ENCODE data around the gene NCOA3.
A peak's percentile ranks its signal among the peaks of the same experiment; 100 is the strongest.

NCOA3 gene

DNA sequence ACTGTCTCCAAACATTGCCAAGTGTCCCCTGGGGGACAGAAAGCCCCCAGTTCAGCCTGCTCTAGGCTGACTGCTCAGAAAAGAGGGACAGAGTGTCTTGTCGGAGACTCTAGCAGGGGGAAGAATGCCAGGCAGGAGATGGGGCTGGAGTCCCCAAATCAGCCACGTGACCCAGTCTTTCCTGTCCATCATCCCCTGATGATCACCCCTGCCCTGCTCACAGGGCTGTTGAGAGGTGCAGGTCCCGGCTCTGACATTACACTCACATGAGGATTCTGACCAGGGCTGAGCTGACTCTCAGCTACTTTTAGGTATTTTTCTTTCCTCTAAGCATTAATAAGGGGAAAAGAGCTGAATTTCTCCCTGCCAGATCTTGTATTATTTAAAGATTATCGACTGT, 167.8 kb downstream of the NCOA3 start:
- no peak for DNase-seq

DNA sequence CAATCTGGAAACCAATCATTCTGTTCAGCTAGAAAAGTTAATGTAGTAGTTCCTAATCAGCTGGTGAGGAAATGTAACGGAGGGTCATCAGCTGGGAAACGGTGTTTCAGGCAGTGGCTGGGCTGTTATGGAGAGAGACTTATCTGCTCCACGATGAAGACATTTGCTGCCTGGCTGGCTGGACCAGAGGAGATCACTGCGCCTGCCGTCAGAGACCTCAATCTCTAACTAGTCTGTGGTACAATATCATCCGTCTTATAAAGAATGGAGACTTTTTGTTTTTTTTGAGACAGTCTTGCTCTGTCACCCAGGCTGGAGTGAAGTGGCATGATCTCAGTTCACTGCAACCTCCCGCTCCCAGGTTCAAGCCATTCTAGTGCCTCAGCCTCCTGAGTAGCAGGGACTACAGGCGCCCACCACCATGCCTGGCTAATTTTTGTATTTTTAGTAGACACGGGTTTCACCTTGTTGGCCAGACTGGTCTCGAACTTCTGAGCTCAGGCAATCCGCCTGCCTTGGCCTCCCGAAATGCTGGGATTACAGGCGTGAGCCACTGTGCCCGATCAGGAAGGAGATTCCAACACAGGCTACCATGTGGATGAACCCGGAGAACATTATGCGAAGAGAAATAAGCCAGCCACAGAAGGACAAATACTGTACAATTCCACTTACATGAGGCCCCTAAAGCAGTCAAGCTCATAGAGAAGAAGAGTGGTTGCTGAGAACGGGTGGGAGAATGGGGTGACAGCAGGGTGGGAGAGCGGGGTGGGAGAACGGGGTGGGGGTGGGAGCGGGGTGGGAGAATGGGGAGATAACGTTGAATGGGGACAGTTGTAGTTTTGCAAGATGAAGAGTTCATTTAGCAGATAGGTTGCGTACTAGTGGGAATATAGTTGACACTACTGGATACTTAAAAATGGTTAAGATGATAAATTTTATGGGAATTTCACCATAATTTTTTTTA, 168.5 kb downstream of the NCOA3 start:
- no peak for DNase-seq

DNA sequence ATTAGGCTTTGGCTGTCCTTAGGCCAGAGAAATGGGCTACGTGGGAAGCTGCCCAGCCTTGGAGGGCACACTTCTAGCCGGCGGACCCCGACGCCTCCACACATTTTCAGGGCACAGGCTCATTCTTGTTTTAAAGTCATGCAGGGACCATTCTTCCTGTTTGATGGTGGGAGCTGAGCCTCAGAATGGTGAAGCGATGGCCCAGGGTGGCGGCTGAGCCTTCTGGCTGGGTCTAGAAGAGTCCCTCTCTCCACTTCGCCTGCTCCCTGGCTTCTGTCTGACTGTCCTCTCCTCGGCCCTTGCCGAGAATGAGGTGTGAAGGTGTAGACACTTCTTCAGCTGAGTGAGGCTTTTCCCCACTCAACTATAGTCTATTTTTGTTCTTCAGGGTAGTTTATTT, 169.2 kb downstream of the NCOA3 start:
- DNase-seq = no peak

DNA sequence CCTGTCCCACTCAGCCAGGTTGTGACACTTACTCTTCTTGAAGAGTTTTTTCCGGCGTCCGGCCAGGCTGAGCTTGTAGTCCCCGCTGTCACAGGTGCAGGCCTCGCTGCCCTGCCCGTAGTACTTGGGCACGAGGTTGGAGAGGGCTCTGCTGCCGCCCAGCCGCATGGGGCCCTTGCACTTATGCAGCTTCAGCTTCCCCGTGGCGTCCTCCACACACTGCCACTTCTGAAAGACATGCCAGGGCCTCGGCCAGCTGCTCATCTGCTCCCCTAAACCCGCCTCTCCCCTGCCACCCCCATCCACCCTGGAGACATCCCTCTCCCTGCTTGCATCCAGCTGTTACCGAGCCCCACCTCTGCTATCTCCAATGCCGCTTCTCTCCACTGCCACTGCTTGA, 170.5 kb downstream of the NCOA3 start:
- DNase-seq = no peak

DNA sequence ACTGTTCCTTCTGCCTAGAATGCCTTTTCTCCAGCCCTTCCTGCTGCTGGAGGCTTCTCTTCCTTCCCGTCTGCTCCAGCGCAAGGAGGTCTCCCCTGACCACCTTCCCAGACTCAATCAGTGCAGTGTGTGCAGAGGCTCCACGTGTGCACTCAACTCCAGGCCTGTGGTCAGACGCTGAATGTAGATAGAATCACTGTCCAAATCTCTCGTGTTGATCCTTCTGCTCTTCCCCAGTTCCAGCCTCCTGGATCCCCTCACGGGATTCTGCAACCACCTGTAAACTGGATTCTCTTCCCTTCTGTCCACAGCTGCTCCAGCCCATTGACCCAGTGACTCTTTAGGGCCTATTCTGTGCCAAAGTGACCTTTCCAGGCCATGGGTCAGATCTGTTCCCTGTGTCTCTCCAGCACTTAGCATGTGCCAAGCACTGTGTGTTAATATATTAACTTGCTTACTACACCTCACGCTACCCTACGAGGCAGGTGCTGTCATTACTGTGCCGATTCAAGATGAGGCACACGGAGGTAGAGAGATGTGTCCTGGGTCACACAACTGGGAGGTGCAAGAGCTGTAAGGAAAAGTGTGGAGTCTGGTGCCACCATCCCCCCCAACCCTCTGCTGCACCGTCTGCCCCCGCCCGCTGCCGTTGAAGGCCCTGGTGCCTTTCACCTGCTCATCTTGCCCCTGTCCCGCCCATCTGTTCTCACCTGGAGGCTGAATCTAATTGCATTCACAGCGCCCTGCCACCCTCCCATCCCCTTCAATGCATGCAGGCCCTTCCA, 171.4 kb downstream of the NCOA3 start:
- DNase-seq = no peak

DNA sequence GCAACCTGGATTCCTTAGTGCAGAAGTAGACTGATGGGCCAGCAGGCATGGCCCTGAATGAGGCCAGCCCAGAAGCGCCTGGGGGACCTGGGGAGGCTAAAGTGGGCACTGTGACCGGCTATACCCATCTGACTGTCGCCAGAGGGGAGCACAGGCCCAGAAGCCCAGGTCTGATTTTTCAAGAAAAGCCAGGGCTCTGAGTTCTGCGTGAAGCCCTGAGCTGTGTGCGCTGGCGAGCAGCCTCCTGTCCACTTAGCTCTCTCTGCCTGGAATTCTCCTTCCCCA, 171.9 kb downstream of the NCOA3 start:
- no peak for DNase-seq

DNA sequence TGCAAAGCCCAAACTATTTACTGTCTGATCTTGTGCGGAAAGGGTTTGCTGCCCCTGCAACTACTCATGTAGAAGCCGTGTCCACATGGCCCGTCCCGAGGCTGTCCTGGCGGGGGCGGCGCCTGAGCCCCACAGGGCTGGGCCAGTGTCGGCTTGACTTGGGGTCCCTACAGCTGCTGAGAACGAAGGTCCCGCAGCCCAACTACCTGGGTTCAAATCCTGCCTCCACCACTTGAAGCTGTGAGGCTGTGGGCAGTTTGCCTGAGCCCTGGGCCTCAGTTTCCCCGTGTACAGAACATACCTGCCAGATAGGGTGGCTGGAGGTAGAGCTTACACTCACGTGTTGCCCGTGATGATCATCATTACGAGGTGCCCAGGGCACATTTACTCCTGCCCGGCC, 172.5 kb downstream of the NCOA3 start:
- no peak for DNase-seq

DNA sequence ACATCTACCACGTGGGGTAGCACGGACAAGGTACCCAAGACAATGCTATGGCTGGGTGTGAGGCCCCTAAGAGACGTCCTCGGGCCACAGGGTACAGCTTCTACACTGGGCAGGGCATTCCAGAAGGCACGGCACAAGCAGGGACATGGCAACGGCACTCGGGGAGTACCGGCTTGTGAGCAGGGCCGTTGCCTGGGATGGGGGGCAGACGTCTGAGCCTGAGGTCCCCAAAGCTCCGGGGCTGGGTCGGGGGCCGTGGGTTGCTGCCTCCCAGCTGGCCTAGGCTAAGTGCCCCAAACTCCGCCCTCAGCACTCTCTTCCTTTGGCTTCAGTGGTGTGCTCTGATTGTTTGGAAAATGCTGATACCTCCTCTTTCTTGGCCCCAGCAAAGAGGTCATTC, 173.0 kb downstream of the NCOA3 start:
- no peak for DNase-seq

DNA sequence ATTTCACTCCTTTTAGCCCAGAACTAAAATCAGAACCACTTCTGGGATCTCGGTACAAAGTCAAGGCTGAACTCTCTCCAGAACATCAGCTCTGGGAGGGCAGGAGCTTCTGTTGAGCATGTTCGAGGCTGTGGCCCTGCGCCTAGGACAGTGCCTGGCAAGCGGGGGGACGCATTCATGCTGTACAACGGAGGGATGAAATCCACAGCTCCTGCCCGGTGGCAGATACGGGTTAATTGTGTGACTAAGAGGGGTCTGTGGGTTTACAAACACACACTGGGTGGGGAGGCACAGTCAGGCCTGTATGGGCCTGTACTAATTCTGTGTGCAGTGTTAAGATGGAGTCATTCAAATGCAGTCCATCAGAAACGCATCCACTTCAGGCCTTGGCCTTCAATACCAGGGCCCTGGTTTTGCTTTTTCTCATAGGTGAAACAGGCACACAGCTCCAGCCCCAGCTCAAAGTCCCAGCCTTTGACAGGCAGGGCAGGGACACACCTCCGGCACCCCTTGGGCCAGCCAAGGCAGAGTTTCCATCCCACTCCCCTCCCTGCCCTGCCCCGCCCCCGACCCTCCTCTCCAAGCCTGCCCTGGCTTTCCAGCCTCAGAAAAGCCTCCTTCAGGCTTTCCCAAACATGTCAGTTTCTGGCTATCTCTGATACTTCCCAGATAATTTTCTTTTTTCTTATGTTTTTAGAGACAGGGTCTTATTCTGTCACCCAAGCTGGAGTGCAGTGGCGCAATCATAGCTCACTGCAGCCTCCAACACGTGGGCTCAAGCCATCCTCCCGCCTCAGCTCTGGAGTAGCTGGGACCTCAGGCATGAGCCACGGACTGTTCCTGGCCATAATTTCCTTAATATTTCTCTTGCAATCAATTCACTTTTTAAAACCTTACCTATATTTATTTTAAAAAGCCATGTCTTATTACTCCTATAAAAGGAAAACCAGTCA, 173.8 kb downstream of the NCOA3 start:
- DNase-seq = no peak

DNA sequence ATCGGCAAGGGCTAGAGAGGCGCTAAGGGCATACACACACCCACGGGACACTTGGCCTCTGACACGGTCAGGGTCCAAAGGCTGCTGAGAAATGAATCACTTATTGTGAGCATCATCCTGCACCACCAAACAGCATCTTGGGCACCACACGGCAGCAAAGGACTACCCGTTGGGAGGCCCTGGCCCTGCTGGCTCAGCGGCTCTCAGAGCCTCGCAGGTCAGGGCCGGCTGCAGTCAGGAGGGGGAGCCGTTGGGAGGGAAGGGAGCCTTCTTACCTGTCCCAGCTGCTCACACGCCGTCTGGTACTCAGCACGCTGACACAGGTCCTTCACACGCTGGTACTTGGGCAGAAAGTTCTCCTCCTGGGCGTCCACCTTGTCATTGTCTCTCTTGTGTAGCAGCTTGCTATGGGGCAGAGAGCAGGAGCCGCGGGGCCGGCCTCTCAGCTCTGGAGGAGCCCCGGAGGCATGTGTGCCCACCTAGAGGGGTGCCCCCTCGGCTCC, 174.6 kb downstream of the NCOA3 start:
- peak; percentile 27 for DNase-seq

DNA sequence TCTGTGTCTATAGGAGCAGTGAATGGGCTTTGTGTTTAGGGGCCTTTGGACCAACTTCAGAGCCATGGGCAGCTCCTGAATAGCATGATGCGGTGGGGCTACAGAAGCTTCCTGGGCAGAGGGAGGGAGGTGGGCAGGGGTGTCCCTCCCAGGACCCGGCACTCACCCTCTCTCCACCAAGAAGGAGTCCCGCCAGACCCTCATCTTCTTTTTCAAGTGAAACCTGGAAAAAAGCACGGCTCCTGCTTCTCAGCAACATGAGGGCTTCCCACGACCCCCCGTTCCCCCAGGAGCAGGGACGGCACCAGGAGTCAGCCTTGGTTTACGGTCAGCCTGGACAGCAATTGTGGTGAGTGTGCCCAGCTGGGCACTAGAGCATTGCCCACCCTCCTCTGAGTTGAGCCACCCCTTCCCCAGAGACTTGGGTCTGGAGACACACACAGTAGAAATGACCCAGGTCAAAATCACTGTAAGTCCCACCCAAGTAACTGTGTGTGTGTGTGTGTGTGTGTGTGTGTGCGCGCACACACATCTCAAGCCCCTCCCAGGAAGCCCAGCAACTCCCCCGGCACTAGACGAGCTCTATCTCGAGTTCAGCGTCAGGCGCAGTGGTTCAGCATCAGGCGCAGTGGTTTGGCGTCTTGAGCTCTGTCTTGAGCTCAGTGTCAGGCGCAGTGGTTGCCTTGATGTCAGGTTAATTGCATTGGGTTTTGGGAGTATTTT, 175.4 kb downstream of the NCOA3 start:
- no peak for DNase-seq

DNA sequence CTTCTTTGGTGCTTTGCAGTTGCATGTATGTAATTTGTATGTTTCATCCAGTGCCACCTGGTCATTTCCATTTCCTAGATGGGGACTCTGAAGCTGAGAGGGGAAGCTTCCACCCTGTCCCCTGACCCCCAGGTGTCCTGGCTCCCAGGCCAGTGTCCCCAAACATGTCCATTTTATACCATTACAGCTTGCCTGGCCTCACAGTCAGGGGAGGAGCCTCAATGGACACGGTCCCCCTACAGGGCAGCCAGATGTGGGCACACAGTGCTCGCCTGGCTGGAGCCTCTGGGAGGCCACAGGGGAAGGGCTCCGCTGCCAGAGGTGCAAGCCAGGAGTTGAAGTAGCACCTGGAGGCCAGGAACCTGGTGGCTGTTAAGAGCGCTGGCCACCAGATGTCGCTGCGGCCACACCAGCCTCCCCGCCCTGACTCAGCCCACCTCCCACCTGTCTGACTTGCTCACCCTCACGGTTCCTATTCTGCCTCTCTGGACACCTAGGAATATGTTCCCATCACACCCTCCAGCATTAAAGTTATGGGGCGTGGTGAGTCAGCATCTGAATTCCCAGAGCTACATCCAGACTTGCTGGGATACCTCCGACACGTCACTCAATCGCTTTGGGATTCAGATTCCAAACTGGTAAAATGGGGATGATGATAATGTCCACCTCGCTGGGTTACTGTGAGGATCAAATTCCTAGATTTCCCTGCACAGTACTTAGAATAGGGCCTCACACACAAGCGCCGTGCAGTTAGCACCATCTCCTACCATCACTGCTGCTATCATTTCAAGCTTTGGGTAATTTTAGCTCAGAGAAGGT, 176.2 kb downstream of the NCOA3 start:
- DNase-seq = peak; percentile 83

DNA sequence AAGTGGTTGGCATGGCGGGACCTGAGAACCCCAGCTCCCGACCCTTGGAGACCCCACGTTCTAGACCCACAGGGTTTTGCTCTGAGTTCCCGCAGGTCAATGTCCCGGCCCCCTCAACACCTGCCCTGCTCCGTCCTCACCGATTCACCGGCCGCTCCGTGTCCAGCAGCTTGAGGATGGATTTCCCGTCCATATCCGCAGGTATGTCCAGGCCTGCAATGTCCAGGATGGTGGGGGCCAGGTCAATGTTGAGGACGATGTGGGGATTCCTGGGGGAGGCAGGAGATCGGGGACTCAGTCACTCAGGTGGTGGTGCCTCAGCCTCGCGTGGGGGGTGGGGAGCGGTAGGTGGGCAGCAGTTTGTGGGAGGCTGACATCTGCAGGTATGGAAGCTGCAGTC, 176.8 kb downstream of the NCOA3 start:
- no peak for DNase-seq

DNA sequence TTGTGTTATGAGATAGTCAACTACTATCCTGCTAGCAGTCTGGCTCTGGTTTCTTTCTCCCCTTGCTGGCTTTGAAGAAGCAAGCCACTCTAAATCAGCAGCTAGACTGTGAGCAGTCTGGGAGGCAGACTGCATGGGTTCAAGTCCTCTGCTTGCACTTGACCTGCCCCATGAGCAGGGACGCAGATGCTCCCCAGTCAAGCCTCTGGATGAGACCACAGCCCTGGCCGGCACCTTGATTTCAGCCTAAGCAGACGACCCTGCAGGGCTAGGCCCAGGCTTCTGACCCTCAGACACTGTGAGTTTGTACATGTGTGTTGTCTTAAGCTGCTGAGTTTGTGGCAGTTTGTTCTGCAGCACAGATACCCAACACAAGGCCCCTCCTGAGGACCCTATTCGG, 177.8 kb downstream of the NCOA3 start:
- DNase-seq = no peak

DNA sequence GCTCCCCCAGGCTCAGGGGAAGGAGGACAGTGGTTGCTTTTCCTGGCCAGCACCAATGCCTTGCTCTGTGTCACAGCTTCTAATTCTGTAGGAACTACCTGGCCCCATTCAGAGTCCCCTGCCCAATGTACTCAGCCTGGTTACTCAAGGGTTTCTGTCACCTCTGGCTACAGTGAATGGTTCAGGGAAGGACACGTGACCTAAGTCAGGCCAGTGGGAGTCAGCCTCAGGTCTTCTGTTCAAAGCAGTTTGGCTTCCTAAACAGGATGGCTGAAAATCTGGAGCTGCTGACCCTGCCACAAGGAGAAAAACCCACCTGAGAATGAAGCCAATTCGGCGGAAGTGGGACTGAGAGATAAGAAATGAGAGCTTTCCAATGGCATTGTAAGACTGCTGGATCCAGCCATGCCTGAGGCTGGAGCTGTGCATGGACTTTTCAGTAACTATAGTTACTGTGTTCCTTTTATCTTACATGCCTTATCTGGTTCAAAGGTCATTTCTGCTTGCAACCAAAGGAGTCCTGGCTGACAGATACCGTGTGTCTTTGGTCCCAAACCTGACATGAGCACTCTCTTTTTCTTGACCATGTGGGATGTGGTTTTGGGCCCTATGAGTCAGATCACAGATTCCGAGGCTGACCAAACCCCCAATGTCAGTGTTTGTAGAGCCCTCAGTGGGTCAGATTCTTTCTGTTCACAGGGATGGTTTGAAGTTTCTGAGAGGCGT, 179.3 kb downstream of the NCOA3 start:
- DNase-seq = no peak

DNA sequence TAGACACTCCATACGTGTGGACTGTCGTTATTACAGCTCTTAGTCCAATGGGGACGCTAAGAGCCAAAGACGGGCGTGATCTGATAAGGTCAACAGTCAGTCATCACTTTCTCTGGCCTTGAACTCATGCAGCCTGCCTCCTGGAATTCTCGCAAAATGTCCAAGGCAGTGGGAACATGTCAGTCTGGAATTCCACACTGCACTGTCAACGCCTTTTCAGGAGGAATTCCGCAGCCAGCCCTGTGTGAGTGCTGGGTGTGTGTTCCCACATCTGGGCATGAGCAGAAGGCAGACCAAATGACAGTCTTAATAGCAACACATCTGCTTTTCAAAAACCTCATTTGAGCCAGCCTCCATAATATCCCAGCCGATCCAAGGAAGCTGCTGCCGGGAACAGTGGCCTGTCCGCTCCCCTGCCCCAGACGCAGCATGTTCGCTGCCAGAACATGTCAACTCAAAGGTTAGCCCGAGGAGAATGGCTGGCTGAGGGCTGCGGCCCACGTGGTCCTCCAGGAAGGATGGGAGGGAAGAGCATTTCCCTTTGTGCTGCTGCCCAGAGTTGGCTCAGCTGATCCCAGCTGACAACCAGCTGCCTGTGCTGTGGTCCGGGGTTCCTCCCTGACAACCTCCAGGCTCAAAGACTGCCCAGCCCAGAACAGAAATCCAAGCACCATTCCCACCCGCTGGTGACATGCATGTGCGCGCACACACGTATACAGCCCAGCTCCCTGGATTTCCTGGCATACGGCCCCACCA, 180.5 kb downstream of the NCOA3 start:
- no peak for DNase-seq

DNA sequence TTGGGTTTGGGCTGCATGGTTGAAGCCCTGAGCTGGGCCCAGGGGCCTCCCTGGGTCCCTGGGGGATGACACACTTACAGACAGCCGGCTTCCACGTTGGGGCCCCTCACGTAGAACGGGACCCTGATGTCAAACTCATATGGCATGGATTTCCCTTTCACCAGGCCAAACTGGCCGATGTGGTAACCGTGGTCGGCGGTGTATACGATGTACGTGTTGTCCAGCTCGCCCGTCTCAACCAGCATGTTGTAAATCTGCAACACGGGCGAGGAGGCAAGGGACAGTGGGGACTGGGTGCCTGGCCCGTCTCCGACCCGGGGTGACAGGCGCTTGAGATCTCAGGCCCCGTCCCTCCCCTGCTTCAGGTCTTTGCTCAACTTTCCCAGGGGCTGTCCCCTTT, 181.2 kb downstream of the NCOA3 start:
- DNase-seq = no peak

DNA sequence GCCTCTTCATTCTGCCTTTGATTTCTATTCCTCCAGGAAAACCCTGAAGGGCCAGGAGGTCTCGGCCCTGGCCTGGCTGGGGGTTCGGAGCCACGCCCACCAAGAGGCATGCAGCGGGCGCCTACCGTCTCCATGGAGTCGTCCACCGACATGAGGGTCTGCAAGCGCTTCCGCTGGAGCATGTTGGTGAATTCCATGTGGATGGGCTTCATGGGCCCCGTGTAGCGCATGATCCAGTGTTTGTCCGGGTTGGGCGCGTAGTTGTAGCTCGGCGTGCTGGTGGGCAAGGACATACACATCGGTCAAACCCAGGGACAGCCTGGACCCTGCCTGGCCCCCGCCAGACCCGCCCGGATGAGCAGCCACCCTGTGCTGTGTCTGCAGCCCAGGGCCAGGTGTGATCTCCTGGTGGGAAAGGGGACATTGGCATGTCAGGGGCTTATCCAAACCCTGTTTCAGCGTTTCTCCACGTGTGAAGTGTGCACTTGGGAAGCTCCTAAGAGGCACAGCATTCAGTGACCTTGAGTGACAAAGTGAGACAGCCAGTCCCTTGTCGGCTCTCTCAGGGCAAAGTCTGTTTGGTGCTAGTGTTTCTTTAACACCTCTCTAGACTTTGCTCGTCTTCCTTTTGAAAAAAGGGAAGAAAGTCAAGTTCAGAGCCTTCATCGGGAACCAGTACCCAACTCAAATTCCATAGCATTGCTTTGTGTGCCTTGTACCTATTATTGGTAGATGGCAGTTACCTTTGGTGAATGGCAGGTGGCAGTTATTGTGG, 182.8 kb downstream of the NCOA3 start:
- no peak for DNase-seq

DNA sequence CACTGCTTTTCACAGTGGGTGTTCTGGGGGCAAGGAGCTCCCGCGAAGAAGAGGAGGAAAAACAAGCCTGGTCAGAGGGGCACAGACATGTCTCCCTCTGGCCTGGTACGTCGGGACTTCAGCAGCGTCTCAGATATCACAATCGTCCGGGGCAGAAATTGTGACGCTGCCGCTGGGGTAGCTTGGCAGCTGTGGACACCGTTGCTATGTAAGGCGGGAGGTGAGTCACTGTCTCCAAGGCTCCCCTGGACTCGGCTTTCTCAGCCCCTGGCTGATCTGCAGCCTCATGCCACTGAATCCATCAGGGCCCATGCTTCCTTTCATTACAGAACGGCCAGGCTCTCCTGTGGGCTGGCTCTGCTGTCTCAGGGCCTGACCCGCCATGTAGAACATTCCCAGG, 184.9 kb downstream of the NCOA3 start:
- DNase-seq = no peak
